OCI-LY7 (cell line): ENCODE results near the gene STH. TPM values are rescaled to one million over a fixed set of nuclear protein-coding genes. Genes with fewer than 3 reads are reported as not detected.

Experiments used
- BruUV-seq: library from RNA; stranded (reverse); fragments of 400-500 nt; replicated peaks from 2 replicates; lab custom pipeline; 2021; lab: Mats Ljungman, UMichigan
- CTCF ChIA-PET: fragments of 300-600 bp; sonication (Branson Sonifier 250); formaldehyde crosslinking; loops from one replicate; lab custom pipeline; 2022; ENCODE audit warnings: antibody characterized with exemption; ENCODE audit not compliant: unreplicated experiment; lab: Charles Lee
- POLR2A ChIA-PET: fragments of 300-600 bp; sonication (Branson Sonifier 250); formaldehyde crosslinking; loops from one replicate; lab custom pipeline; 2022; ENCODE audit warnings: antibody characterized with exemption; lab: Charles Lee
- DNase-seq: peaks from one replicate; pipeline ENCODE4 v3.0.0-alpha.2; 2015; ENCODE audit warnings: low spot score
- H2AFZ ChIP-seq: fragments of 200-600 bp; sonication (generic), shearing (Covaris generic); 2 replicates; pipeline ENCODE4 v1.6.1; 2014; ENCODE audit warnings: mild to moderate bottlenecking, antibody characterized with exemption, low read length, moderate library complexity
- H3K27ac ChIP-seq: fragments of 200-600 bp; sonication (generic); 2 replicates; pipeline ENCODE4 v1.5.1; 2014; ENCODE audit warnings: mixed run types, low read depth, mild to moderate bottlenecking, moderate library complexity, low read length, inconsistent platforms; ENCODE audit not compliant: poor library complexity, severe bottlenecking
- H3K36me3 ChIP-seq: fragments of 200-600 bp; sonication (generic); 2 replicates; pipeline ENCODE4 v1.6.1; 2014; ENCODE audit warnings: mild to moderate bottlenecking, antibody characterized with exemption, low read length, moderate library complexity, mixed read lengths; ENCODE audit not compliant: insufficient read depth
- H3K4me1 ChIP-seq: fragments of 200-600 bp; sonication (generic); 2 replicates; pipeline ENCODE4 v1.5.1; 2014; ENCODE audit warnings: mild to moderate bottlenecking, low read length; ENCODE audit not compliant: insufficient read depth, poor library complexity, severe bottlenecking
- H3K4me2 ChIP-seq: fragments of 200-600 bp; sonication (generic); 2 replicates; pipeline ENCODE4 v1.6.1; 2014; ENCODE audit warnings: mild to moderate bottlenecking, low read length
- H3K4me3 ChIP-seq: fragments of 200-600 bp; sonication (generic); 2 replicates; pipeline ENCODE4 v1.5.1; 2014; ENCODE audit warnings: mild to moderate bottlenecking, low read depth, low read length; ENCODE audit not compliant: poor library complexity, severe bottlenecking
- H3K79me2 ChIP-seq: fragments of 200-600 bp; sonication (generic); 2 replicates; pipeline ENCODE4 v1.6.1; 2016; ENCODE audit warnings: low read depth, mild to moderate bottlenecking, low read length, moderate library complexity, mixed read lengths; ENCODE audit not compliant: insufficient read depth
- H3K9me2 ChIP-seq: fragments of 200-600 bp; sonication (generic); 2 replicates; pipeline ENCODE4 v1.6.1; 2016; ENCODE audit warnings: mild to moderate bottlenecking, low read length, mixed read lengths; ENCODE audit not compliant: insufficient read depth
- H3K9me3 ChIP-seq: fragments of 200-600 bp; sonication (generic); 2 replicates; pipeline ENCODE4 v1.6.1; 2014; ENCODE audit warnings: mild to moderate bottlenecking, mixed run types, low read length, mixed read lengths
- H4K20me1 ChIP-seq: fragments of 200-600 bp; sonication (generic); 2 replicates; pipeline ENCODE4 v1.6.1; 2014; ENCODE audit warnings: mild to moderate bottlenecking, antibody characterized with exemption, low read length, moderate library complexity, mixed read lengths; ENCODE audit not compliant: insufficient read depth
- CTCF ChIP-seq: fragments of 200-600 bp; sonication (generic); conservative IDR thresholded peaks from 2 replicates; pipeline ENCODE4 v1.5.1; 2014; ENCODE audit warnings: mild to moderate bottlenecking, antibody characterized with exemption, low read length, moderate library complexity, mixed read lengths
- EZH2phosphoT487 ChIP-seq: fragments of 200-600 bp; sonication (generic); IDR thresholded peaks from 2 replicates; pipeline ENCODE4 v1.6.1; 2018; ENCODE audit warnings: low read depth, borderline replicate concordance, mild to moderate bottlenecking, mixed run types, antibody characterized with exemption, low read length, moderate library complexity, mixed read lengths
- intact Hi-C: fragments of 100-400 bp; cut with micrococcal nuclease; formaldehyde crosslinking; loops from one replicate; pipeline ENCODE4 v1.10.0; 2022; ENCODE audit not compliant: unreplicated experiment
- total RNA-seq, 2 experiments: library from RNA; depleted of rRNA in 1 of 2; stranded (reverse); fragments of >200 nt in 1 of 2; shearing (Covaris generic) in 1 of 2; gene quantifications; 2 replicates each; pipeline ENCODE4 v1.2.3, GENCODE V29; 2014 to 2022

Gene STH
- total RNA-seq, 2 experiments from 2014 or later = not detected

GRCh38 chr17:46043606-46044005, 44.6 kb downstream of the STH start:
- TF ChIP-seq CTCF (no peak), EZH2phosphoT487 (no peak)
- Histone ChIP-seq H3K9me2 (no peaks in the 10 kb centered on the region), H3K9me3 (no peaks in the 10 kb centered on the region), H2AFZ (no peak overlapping the region), H3K79me2 (peaks cover 4% of the 10 kb centered on the region; the same call in 1 of the 2 replicates), H3K4me1 (peaks cover 7% of the 10 kb centered on the region), H4K20me1 (no peaks in the 10 kb centered on the region), H3K36me3 (peaks cover 95% of the 10 kb centered on the region), H3K4me3 (no peak overlapping the region), H3K27ac (no peak overlapping the region), H3K4me2 (no peak overlapping the region)
- ChIA-PET CTCF (no interaction called here), POLR2A (interaction anchor here (0.5 to 0.7 kb wide), 3 partner anchors 16 to 148 kb away, joined by 3 read pairs; no protein-coding TSS in a partner anchor)
- intact Hi-C loops = no loop called here
- no peak for DNase-seq
- no TSS peak for BruUV-seq

- H3K4me2 ChIP-seq = no peak overlapping the region
- no peak overlapping the region for H2AFZ ChIP-seq
- H3K36me3 ChIP-seq = peaks cover 95% of the 10 kb centered on the region
- DNase-seq = peak; percentile 78
- intact Hi-C loops = no loop called here
- BruUV-seq = no TSS peak
- no peak overlapping the region for H3K27ac ChIP-seq
- H3K79me2 ChIP-seq = peaks cover 4% of the 10 kb centered on the region; the same call in 1 of the 2 replicates
- CTCF ChIA-PET = no interaction called here
- H3K9me3 ChIP-seq = no peaks in the 10 kb centered on the region
- H3K4me3 ChIP-seq = no peak overlapping the region
- TF ChIP-seq EZH2phosphoT487 (no peak), CTCF (peak; percentile 97)
- H3K4me1 ChIP-seq = peaks cover 7% of the 10 kb centered on the region
- no peaks in the 10 kb centered on the region for H4K20me1 ChIP-seq
- H3K9me2 ChIP-seq = no peaks in the 10 kb centered on the region
- POLR2A ChIA-PET = interaction anchor here (0.5 to 0.6 kb wide), 2 partner anchors 15 to 147 kb away, joined by 3 read pairs; no protein-coding TSS in a partner anchor
Observed at GRCh38 chr17:46044286-46044928, 45.4 kb downstream of the STH start.

GRCh38 chr17:46044989-46045388, 45.9 kb downstream of the STH start:
- POLR2A ChIA-PET = no interaction called here
- Histone ChIP-seq H3K36me3 (peaks cover 95% of the 10 kb centered on the region), H3K9me3 (no peaks in the 10 kb centered on the region), H3K9me2 (no peaks in the 10 kb centered on the region), H3K4me1 (peaks cover 7% of the 10 kb centered on the region), H3K4me3 (no peak overlapping the region), H3K27ac (no peak overlapping the region), H2AFZ (no peak overlapping the region), H4K20me1 (no peaks in the 10 kb centered on the region), H3K79me2 (peaks cover 4% of the 10 kb centered on the region; the same call in 1 of the 2 replicates), H3K4me2 (no peak overlapping the region)
- no peak for DNase-seq
- no TSS peak for BruUV-seq
- intact Hi-C loops = loop anchor here (5.0 kb wide), 1 partner anchor 147 kb away; the partner anchor contains the start of gene KANSL1
- TF ChIP-seq EZH2phosphoT487 = no peak
- no peak for TF ChIP-seq CTCF
- CTCF ChIA-PET = no interaction called here
